Endothelial cell of hepatic sinusoid (primary cell): ENCODE results near the gene KCNT1.

Experiments used
- in situ Hi-C: cut with HindIII; loops from 2 replicates; pipeline ENCODE4 v1.10.0; 2017; ENCODE audit warnings: low sequenced_read_pairs

The KCNT1 gene

DNA sequence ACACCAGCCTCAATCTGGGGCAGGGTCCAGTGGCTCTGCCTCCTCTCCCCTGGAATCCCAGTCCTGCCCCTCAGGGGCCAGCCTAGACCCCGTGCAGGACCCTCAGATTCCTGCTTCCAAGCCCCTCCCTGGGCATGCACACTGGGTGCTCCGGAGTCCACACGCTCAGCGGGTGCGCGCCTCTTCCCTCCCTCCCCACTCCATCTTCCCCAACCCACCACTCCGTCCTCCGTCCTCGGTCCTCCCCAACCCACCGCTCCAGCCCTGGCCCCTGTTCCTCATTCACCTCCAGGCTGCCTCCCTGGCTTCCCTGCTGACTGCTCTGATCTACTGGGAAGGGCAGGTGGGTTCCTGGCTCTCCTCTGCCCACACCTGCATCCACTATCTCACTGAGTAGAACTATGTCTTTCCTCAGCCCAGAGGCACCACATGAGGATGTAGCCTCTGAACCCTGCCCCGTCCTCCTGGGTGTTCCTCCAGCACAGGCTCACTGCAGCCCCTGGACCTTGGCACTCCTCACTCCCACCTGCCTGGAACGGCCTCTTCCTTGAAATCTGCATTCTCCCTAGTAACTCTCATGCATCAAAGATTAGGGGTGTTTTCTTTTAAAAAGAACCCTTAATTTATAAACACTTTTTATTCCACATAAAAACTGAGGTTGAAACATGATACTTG, 112.6 kb downstream of the KCNT1 start:
- in situ Hi-C loops, result no loop called here

DNA sequence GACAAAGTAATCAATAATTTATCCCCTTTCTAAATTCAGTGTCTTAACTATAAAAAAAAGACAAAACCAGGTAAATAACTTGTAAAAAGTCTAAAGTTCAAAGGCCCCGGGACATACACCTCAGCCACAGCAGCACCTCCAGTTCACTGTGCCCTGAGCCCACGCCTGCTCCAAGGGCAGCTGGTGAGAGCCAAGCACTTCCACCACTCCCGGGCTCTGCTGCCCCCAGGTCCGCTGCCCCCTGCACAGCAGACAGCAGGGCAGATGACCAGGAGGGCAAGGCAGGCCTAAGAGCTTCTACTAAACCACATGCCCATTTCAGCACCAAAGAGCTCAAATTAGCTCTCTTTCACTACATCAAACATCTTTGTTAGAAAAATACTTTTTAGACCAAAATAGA, 113.4 kb downstream of the KCNT1 start:
- in situ Hi-C loops, result no loop called here

DNA sequence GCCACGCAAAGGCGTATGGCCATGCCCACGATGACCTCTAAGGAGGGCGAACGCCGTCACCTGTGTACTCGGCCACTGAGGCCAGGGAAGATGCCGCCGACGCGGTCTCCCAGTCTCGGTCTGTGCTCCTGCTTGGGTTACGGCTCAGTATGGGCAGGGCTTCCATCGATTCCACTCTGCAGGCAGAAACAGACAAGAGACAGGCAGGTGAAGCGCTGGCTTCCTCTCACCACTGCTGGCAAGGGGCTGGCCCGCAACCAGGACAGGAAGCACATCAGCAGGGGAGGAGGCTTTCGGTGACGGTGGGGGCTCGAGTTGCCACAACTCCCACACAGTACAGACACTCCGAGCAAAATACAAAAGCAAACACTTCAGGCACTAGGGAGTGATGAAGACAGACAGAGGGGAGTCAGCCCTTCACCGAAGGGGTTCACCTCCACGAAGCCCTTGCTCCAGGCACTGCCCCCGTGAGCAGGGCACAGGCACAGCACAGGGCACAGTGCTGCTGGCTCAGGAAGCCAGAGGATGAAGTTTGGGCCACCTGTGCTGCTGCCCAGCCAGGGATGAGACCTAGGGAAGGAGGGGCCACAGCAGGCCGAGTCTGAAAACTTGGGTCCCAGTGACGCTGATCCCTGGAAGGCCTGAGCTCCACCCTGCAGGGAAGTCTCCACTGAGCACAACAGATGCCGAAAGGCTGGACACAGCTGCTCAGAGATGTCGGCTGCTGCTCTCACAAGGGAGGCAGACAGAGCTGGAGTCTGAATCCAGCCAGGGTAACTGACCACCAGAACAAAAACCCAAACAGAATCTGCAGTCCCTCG, 114.1 kb downstream of the KCNT1 start:
- in situ Hi-C loops, result no loop called here

DNA sequence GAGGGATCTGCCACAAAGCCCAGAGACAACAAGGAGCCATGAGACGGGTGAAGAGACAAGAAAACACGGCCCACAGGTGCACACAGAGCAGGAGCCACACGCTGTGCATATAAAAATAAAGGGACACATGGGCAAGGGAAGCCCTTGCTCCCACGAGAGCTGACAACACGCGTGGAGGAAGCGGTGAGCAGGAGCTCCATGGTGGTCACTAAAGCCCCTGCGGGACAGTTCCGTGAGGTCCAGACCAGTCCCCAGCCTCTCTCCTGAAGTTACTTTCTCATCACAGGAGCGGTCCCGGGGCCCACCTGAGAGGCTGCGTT, 114.6 kb downstream of the KCNT1 start:
- in situ Hi-C loops, result no loop called here

DNA sequence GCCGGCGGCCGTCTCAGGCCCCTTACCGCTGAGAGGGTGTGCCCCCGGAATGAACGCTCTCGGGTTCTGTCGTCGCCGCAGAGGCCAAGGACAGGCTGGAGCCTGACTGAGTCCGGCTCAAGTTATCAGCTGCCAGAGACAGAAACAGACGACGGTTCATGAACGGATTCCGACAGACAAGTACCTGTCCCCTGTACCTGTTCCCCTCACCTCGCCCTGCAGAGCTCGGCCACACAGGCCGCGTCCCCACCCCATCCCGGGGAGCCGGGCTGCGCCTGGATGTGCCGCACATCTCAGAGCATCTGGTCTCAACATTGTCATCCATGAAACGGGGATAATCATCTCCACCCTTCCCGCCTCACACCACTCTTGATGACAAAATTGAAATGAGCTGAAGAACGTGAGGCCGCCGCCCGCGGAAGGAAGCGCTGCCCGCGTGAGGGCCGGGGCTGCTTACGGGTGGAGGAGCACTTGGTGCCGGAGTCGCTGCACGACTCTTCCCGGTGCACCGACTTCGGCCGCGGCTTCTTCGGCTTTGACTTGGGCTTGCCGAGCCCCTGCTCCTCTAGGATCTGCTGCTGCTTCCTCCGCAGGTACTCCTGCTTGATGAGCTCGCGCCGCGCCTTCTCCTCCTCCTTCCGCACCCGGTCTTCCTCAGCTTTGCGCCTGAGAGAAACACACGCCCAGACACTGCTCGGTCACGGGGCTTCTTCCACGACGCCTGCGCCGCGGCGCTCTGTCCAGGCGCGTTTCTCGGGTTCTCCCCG, 116.1 kb downstream of the KCNT1 start:
- in situ Hi-C loops, result no loop called here

DNA sequence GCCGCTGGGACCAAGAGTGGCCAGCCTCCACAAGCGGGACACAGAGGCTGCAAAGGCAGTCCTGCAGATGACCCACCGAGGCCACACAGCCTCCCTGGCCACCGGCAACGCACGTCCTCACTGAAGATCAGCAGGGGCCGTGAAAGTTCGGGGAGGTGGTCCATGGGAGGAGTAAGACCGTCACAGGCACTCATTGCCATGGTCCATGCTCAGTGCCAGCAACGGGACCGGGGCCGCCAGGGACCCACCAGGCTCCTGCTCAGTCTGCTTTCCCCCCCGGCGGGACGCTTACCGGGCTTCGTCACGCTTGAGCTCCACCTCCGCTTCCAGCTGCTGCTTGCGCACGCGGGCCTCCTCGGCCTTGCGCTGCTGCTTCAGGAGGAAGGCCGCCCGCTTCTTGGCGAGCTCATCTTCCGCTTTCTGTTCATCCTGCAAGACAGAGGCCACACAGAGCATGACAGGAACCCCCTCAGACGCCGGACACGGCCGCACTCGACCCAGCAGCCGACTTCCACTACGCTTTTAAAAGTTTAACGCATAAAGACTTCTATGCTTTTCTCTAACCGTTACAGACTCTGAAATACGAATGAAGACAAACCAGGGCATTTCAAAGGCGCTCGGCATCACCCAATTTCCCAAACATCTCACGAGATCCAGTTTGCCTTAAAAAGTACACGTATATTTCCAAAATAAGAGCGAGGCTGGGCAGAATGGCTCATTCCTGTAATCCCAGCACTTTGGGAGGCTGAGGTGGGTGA, 116.9 kb downstream of the KCNT1 start:
- in situ Hi-C loops, result no loop called here

DNA sequence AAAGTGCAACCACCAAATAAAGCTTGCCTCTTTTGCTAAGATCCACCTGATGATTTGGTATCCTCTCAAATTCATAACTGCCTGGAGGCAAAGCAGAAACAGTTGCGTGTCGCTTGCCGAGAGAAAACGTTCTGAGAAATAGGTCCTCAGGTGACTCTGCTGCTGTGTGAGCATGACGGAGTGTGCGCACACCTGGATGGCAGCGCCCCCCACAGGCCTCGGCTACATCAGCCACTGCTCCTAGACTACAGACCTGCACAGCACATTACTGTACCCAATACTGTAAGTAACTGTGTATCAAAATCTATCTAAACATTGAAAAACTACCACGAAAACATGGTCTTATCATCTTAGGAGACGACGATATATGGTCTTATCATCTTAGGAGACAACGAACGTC, 117.9 kb downstream of the KCNT1 start:
- in situ Hi-C loops, result loop anchor here (10.0 kb wide), 1 partner anchor 155 kb away; no protein-coding TSS in a partner anchor

DNA sequence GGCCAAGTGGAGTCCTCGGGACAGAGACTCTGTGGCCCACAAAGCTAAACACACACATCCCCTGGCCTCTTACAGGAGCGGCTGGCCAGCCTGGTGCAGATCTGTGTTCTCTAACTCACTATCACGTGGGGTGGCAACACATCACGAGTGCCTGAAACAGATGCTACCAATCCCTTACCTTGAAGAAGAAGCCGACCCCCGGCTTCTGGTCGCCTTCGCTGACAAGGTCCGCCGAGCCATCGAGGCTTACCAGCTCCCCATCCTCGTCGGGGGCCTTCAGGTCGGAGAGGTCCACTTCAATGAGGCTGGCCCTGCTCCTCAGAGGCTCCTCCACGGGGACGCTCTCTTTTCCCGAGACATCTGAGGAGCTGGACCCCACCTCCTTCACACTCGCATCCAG, 118.7 kb downstream of the KCNT1 start:
- in situ Hi-C loops, result loop anchor here (10.0 kb wide), 1 partner anchor 154 kb away; no protein-coding TSS in a partner anchor

DNA sequence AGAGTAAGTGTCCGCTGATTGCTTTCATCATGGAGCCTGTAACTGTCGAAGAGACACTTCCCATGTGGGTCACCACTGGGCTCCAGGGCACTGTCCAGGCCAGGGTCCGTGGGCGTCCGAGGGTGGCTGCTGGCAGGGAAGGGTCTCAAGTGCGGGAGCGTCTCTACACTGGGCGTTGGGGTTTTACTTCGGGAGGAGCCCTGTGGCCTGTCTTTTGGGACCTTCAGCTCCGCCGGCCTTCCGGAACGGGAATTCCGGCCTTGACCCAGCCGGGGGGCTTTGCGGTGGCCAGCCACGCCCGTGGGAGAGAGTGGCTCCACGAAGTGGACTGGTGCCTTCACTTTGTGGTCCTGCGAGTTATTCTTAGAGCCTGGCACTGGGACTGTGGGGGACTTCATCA, 119.1 kb downstream of the KCNT1 start:
- in situ Hi-C loops, result loop anchor here (10.0 kb wide), 1 partner anchor 154 kb away; no protein-coding TSS in a partner anchor

DNA sequence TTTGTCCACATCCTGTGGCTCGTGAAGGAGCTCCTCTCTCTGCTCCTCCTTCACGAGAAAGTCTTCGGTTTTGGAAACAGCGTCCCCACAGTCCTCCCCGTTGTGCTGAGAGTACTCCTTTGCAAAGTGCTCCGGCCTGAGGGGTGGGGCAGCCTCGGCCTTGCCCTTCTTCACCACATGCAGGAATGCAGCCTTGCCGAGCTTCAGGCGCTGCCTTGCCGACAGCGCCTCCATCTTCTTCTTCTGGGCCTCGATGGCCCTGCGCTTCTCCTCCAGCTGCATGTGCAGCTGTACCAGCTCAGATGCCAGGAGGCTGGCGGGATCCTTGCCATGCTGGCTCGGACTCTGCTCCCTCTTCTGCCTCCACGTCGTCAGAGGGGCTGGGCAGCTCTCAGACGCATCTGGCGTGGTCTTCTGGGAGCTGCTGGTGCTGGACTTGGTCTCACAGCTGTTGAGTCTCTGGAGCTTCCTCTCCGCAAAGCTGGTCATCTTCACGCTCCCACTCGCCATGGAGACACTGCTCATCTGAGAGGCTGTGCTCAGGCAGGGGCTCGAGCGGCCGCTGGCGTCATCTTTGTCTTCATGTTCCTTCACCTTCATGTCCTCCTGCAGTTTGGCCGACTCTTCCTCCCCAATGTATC, 119.9 kb downstream of the KCNT1 start:
- in situ Hi-C loops, result loop anchor here (10.0 kb wide), 1 partner anchor 153 kb away; no protein-coding TSS in a partner anchor

DNA sequence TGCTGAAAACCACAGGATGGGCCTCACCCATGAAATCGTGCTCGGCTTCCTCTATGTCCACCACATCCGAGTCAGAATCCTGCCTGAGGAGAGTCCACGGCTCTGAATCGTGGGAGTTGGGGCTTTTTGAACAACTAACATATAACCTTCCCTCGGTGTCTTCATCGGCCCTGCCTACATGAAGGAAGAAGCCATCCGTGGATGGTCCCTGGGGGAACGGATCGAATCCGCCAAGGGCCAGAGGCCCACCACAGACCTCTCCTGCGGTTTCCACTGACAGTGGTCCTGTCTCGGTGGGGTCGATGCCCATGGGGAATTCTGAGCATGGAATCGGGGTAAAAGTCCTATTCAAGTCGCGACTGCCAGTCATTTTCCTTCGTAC, 120.4 kb downstream of the KCNT1 start:
- in situ Hi-C loops, result loop anchor here (10.0 kb wide), 1 partner anchor 152 kb away; no protein-coding TSS in a partner anchor

DNA sequence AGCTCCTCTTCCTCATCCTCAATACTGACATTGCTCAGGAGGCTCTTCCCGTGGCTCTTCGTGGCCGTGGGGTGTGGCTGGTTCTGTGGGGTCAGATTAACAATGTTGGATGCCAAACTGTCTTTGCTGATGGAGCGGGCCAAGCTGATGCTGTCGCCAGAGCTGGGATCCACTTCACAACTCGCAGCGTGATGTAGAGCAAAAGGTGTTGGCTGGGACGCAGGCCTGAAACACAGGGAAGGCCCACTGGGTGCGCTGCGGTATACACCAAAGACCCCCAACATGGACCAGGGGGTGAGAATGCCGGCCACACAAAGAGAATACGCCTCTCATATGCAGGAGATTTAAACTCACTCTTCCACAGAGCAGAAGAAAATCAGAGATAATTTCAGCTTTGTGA, 121.1 kb downstream of the KCNT1 start:
- in situ Hi-C loops, result loop anchor here (10.0 kb wide), 1 partner anchor 152 kb away; no protein-coding TSS in a partner anchor

DNA sequence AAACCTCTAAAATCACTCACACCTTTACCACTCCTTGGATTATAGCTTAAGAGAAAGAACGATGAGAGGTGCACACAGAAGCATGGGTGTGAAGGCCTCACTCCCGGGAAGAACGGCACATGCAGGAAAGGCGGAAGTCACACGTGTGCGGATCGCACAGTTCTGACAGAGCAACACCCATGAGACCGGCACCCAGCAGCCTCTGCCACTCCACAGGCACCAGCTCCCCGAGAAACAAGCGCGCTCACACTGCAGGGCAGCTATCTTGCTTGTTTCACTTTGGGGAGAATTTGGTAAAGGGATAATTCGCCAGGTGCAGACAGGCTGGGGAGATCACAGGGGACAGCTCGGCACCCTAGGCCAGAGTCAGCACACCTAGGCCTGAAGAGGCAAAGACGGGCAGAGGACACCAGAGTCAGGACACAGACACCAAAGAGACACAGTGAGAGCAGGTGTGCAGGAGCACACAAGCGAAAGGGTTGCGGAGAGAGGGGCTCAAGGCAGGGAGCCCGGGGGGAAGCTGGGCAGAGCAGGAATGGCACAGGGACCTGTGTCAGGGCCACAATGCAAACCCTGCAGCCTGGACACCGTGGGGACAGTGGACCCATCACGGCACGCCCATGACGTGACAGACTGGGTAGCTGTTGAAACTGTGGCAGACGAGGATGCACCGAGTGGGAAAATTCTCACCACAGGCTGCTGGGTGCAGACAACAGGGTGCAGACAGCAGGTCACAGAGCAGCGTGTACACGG, 123.6 kb downstream of the KCNT1 start:
- in situ Hi-C loops, result loop anchor here (5.0 to 10.0 kb wide), 2 partner anchors 108 to 149 kb away; no protein-coding TSS in a partner anchor

DNA sequence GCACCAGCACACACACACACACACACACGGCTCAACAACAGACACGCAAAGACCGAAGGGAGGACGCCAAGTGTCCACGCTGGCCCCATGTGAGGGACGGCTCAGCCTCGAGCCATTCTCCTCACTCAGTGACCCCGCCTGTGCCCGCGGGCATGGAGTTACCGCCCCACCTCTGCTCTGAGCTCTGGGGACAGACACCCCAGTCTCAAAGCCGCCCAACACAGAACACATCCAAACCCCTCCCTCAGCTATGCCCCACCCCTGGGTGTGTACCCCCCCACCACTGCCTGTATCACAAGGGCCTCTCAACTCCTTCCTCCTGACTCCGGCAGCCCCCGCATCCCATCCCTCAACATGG, 124.2 kb downstream of the KCNT1 start:
- in situ Hi-C loops, result loop anchor here (5.0 to 10.0 kb wide), 2 partner anchors 109 to 149 kb away; no protein-coding TSS in a partner anchor

DNA sequence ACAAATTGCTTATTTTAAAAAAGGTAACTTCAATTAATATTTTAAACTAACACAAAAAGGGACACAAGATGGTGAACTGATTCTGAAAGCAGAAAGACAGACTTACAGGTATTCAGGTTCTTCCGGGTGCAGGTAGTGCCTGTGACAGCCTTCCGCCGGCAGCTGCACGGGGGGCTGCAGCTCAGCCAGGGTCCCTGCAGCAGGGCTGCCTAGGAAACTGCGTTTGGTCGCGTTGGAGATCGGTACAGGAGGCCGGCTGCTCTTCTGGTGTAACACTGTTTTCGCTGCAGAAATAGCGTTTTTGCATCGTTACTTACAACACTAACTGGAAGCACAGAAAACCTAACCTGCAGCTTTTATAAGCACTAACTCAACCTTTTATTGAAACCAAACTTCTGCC, 125.3 kb downstream of the KCNT1 start:
- in situ Hi-C loops, result loop anchor here (5.0 to 10.0 kb wide), 2 partner anchors 110 to 148 kb away; no protein-coding TSS in a partner anchor

DNA sequence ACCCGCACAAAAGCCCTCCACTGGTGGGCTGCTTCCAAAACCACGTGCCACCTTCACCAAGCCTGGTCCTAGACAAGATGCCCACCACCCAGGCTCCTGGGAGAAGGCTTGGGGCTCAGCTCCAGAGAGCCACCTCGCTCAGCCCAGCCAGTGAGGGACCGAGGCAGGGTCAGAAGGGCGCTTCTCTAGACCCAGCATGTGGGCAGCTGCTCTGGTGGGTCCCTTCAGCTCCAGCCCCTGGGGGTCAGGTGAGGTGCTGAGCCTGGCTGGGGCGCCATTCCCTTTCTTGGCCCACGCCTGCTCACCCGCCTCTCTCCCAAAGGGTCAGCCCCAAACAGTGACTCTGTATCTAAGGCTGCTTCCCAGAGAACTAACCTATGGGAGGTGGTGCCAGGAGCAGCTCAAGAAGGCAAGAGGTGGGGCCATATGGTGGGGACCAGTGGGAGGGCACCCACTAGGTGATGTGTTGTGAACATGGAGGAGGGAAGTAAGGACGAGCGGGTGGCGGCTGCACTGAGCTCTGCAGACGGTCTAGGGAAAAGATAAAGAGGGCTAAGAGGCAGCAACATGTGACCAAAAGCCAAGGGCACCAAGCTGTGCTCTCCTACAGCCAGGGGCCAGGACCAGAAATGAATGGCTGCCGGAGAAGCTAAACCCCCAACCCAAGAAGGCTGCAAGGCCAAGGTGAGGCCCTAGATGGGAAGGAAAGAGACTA, 126.0 kb downstream of the KCNT1 start:
- in situ Hi-C loops, result loop anchor here (5.0 to 10.0 kb wide), 2 partner anchors 111 to 147 kb away; no protein-coding TSS in a partner anchor

DNA sequence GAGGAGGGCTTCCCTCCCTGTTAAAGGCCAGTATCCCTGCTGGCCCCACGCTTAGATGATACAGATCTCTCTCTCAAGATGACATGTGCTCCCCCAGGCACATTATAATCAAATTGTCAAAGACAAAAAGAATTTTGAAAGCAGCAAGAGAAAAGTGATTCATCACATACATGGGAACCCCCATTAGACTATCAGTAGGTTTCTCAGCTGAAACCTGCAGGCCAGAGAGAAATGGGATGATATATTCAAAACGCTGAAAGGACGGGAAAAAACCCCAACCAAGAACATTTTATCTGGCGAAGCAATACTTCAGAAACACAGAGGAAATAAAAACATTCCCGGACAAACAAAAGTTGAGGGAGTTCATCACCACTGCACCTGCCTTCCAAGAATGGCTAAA, 126.7 kb downstream of the KCNT1 start:
- in situ Hi-C loops, result loop anchor here (5.0 to 10.0 kb wide), 2 partner anchors 111 to 146 kb away; no protein-coding TSS in a partner anchor

DNA sequence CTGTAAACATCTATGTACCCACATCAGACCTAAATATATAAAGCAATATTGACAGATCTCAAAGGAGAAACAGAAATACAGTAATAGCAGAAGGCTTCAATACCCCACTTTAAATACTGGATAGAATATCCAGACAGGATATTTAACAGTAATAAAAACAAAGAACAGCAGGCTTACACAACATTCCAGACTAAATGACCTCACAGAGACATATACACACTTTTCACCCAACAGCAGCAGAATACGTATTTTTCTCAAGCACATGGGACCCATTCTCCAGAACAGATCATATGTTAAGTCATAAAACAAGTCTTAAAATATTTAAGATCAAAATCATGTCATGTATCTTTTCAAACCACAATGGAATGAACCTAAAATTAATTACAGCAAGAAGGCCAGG, 128.5 kb downstream of the KCNT1 start:
- in situ Hi-C loops, result no loop called here

DNA sequence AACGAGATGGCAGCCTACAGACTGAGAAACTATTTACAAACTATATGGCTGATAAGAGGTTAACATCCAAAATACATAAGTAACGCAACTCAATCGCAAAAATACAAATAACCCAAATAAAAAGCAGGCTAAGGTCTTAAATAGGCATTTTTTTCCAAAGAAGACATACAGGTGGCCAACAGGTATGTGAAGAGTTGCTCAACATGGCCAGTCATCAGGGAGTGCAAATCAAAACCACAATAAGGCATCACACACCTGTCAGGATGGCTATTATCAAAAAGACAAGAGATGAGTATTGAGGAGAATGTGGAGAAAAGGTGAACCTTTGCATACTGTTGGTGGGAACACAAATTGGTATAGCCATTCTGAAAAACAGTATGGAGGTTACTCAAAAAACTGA, 131.9 kb downstream of the KCNT1 start:
- in situ Hi-C loops, result no loop called here
